ENCODE measurements around the gene TLX2. TPM values are rescaled to one million over a fixed set of nuclear protein-coding genes. Genes with fewer than 3 reads are reported as not detected.

Gene TLX2
- total and polyA plus RNA-seq, 8 donors = 0.28 to 0.73 TPM; not detected in 6

DNA sequence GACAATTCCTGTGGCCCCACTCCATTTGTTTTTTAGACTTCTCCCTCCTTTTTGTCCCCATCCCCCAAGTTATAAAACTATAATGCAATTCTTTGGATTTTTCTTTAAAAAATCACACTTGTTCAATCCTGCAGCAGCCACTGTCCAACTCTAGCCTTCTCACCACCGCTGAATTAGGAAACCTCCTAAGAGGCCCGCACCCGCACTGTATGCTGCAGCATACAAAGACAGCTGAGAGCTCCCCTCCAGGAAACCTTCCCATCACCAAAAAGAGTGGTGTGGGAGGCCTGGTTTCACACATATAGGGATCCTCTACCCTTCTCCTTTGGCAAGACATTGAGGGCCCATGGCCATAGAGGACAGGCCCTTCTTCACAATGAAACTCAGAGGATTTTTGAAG is 9.7 kb upstream of the TLX2 start:
- Histone ChIP-seq H3K4me3 (peak overlapping the region in 3 of 4 donors; percentile 47 to 67 (median 51)), H3K27me3 (peaks cover 0 to 54% (median 7%) of the 10 kb centered on the region in 3 donors), H3K9me3 (no peaks in the 10 kb centered on the region), H3K4me1 (peaks cover 55 to 71% (median 71%) of the 10 kb centered on the region in 4 donors), H3K27ac (peak overlapping the region in 4 of 5 donors; percentile 85 to 95 (median 90)), H3K36me3 (peaks cover 6 to 22% (median 17%) of the 10 kb centered on the region in 4 donors)
- intact Hi-C loops (cut with DNase I; ENCODE audit: low total_unique reads) = no loop called here
- 84 to 93% (median 90%) methylated on average over 3 of the region's 3 CpGs for WGBS, 5 donors
- no peak for DNase-seq
- TF ChIP-seq EP300 (IDR thresholded peaks at IDR 0.05) (no peak), POLR2A (IDR thresholded peaks at IDR 0.05) (no peak), POLR2AphosphoS5 (IDR thresholded peaks at IDR 0.05) (no peak)
- TF ChIP-seq, protein P1, sequence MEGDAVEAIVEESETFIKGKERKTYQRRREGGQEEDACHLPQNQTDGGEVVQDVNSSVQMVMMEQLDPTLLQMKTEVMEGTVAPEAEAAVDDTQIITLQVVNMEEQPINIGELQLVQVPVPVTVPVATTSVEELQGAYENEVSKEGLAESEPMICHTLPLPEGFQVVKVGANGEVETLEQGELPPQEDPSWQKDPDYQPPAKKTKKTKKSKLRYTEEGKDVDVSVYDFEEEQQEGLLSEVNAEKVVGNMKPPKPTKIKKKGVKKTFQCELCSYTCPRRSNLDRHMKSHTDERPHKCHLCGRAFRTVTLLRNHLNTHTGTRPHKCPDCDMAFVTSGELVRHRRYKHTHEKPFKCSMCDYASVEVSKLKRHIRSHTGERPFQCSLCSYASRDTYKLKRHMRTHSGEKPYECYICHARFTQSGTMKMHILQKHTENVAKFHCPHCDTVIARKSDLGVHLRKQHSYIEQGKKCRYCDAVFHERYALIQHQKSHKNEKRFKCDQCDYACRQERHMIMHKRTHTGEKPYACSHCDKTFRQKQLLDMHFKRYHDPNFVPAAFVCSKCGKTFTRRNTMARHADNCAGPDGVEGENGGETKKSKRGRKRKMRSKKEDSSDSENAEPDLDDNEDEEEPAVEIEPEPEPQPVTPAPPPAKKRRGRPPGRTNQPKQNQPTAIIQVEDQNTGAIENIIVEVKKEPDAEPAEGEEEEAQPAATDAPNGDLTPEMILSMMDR (IDR thresholded peaks at IDR 0.05) = no peak

DNA sequence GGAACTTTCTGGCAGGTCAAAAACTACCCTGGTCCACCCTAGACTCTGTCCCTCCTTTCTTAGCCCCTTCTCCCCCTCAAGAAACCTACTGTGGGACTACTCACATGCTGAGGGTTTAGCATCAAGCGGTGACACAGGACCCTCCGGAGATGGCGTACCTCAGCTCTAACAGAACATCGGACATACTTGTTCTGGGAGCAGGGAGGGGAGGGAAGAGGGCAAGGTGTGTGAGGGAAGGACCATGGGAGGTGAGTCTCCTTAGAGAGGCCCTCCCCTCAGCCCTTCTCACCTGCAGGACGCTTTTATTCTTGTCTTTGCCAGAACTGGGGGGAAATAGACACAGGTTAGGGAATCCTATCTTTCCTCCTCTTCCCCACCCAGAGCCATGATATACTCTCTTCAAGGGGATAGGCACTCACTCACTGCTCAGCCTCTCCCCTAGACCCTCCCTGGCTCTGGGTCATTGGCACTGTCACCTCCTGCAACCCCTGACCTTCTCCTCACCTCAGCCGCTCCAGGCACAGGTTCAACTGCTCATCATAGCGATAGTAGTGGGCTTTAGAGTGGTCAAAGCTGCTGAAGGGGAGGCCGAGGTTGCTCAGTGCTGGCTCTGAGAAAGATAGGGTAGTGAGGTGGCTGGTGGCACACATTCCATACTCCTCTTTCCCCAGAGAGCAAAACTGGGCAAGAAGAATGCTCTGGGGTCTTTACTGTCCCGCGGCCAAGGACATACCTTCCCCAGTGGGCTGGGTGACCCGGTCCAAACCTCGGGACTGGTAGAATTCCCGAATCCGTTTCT is 8.6 kb upstream of the TLX2 start:
- TF ChIP-seq, protein P1 (IDR thresholded peaks at IDR 0.05) = no peak
- no peak for TF ChIP-seq POLR2A (IDR thresholded peaks at IDR 0.05)
- no peak for TF ChIP-seq EP300 (IDR thresholded peaks at IDR 0.05)
- TF ChIP-seq POLR2AphosphoS5 (IDR thresholded peaks at IDR 0.05) = no peak
- peaks cover 6 to 22% (median 17%) of the 10 kb centered on the region in 4 donors for H3K36me3 ChIP-seq
- no peaks in the 10 kb centered on the region for H3K9me3 ChIP-seq
- peak overlapping the region in 2 of 4 donors; percentile 67 to 68 for H3K4me3 ChIP-seq
- intact Hi-C loops (cut with DNase I; ENCODE audit: low total_unique reads) = no loop called here
- H3K4me1 ChIP-seq = peaks cover 53 to 67% (median 65%) of the 10 kb centered on the region in 4 donors
- H3K27ac ChIP-seq = peak overlapping the region in 3 of 5 donors; percentile 6 to 99 (median 85)
- 89 to 93% (median 91%) methylated on average over 14 of the region's 14 CpGs for WGBS, 5 donors
- no peak for DNase-seq
- peaks cover 0 to 54% (median under 1%) of the 10 kb centered on the region in 3 donors for H3K27me3 ChIP-seq

DNA sequence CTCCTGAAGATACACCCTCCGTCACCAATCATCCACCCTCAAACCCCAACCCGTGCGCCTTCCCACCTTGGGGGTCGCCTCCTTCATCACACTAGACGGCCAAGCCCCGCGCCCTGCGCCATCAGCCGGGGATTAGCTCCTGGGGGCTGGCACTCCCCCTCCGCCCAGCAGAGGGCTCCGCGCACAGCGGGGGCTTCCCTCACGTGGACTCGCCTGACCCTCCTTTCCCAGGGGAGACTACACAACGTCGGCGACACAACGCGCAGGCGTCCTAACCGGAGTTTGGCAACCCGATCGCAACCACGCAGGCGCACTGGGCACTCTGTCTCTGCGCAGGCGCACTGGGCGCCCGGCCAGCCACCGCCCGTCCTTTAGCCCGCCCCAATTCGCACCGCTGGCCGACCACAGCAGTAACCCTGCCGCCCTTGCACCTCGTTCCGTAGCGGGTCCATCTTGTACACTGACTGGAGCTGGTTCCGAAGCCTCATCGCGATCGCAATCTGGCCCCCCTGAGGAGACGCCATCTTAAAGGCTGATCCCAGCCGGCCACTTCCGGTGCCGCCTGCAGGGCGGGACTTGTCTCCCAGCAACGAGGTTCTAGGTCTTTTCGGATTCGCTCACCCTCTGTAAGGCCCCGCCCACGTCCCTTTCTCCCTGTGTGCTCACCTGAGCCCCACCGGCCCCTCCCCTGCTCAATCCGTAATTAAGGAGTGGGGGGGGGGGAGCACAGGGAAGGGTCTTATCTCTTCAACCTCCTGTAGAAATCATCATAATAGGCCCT is 6.9 kb upstream of the TLX2 start, which contains the start of gene PCGF1:
Gene PCGF1, minus strand, starts transcription at position 551 of the 781 bp plus-strand sequence. Its CDS starts 27 bp downstream, at position 524.
- Histone ChIP-seq H3K4me1 (peaks cover 47 to 56% (median 55%) of the 10 kb centered on the region in 4 donors), H3K4me3 (peak within 1 kb of the TSS; percentile 67 to 77 (median 70)), H3K9me3 (no peaks in the 10 kb centered on the region), H3K27ac (peak within 1 kb of the TSS; percentile 95 to 99 (median 98)), H3K27me3 (peaks cover 0 to 54% (median 17%) of the 10 kb centered on the region in 3 donors), H3K36me3 (peaks cover 6 to 22% (median 17%) of the 10 kb centered on the region in 4 donors)
- DNase-seq = peak; percentile 100
- intact Hi-C loops (cut with DNase I; ENCODE audit: low total_unique reads) = no loop called here
- TF ChIP-seq POLR2AphosphoS5 (IDR thresholded peaks at IDR 0.05) (peak in 2 of 3 donors; percentile 32 to 82), POLR2A (IDR thresholded peaks at IDR 0.05) (no peak), EP300 (IDR thresholded peaks at IDR 0.05) (no peak)
- TF ChIP-seq, protein P1 (IDR thresholded peaks at IDR 0.05) = peak in 2 of 7 experiments; percentile 12 to 31
- whole genome bisulfite sequencing, 5 donors = 0 to 1% (median 1%) methylated on average over 53 to 56 of the region's 56 CpGs
